ENCODE results near the gene MGAM2.

MGAM2 gene

DNA sequence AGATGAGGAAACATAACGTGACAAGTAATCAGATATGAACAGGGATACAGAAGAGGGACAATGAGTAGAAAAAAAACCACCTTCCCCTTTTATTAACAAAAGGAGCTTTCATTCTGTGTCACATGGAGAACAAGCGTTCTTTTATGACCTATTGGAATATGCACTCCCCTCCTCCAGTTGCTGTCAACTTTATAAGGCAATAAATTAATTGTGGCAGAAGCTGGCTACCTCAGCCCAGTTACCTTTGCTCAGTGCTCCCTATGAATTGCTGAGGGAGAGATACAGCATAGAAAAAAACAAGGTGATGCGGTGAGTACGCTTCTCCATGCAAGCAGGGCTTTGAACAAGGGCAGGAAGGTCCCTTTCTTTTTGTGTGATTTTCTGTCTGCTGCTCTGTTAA, at the start of gene MGAM2:
Gene MGAM2 (plus strand): TSS at position 220 of the 400 bp plus-strand sequence. CDS start 5,156 bp downstream, outside the sequence.
- H3K4me3 ChIP-seq (replicated peaks; ENCODE audit: low read depth, low read length), result no peak within 1 kb of the TSS
- DNase-seq (ENCODE audit: low read depth), result no peak
- TF ChIP-seq, protein P1, sequence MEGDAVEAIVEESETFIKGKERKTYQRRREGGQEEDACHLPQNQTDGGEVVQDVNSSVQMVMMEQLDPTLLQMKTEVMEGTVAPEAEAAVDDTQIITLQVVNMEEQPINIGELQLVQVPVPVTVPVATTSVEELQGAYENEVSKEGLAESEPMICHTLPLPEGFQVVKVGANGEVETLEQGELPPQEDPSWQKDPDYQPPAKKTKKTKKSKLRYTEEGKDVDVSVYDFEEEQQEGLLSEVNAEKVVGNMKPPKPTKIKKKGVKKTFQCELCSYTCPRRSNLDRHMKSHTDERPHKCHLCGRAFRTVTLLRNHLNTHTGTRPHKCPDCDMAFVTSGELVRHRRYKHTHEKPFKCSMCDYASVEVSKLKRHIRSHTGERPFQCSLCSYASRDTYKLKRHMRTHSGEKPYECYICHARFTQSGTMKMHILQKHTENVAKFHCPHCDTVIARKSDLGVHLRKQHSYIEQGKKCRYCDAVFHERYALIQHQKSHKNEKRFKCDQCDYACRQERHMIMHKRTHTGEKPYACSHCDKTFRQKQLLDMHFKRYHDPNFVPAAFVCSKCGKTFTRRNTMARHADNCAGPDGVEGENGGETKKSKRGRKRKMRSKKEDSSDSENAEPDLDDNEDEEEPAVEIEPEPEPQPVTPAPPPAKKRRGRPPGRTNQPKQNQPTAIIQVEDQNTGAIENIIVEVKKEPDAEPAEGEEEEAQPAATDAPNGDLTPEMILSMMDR (IDR thresholded peaks at IDR 0.05; ENCODE audit: low read length, missing control alignments), result no peak

DNA sequence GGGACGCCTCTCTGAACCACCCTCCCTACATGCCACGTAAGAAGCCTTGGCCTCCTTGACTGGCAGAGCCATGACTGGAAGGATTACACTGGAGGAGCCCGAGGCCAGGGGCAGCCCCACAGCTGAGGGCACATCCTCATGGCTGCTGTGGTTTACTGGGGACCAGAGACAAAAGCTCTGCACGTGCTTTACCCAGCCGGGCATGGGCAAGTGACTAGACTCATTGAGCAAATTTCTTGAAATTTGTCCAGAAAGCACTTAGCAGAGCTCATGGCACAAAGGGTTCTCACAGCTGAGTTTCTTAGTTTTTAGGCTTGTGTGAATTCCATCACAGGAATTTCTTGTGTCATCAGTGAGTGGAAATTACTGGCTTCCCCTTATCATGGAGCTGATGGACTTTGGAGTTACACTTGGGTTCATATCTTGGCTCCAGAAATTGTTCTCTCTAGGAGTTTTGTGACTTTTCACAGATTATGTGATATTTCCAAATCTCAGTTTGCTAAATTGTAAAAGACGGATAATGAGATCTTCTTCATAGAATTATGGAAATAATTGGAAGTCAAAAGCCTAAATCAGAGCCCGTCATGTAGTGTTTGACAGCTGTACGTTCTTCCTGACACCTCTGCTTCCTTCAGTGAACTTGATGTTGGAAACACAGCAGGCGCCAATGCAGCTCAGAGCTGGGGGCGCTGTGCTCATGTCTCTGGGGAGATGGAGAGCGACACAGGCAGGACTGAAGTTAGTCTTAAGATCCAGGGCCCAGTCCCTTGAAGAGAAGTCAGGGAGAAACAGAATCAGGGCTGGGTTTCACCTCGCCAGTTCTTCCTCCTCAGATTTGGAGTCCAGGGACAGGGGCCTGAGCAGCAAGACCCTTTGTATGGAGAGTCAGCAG, 47.7 kb upstream of the MGAM2 start:
- DNase-seq (ENCODE audit: low read depth), result no peak
- TF ChIP-seq, protein P1 (IDR thresholded peaks at IDR 0.05; ENCODE audit: low read length, missing control alignments), result no peak

DNA sequence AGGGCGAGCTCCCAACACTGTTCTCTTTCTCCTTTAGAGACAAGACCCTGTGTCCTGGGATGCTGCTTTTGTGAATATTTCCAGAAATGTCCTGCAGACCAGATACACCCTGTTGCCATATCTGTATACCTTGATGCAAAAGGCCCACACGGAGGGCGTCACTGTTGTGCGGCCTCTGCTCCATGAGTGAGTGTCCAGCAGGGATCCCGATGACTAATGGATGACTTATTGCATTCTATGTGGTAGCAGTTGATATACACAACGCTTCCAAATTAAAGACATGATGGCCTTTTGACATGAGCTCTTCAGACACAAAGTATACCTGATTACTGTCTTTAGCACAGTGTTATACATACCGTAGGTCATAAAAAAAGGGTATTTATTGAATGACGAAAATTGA, 45.0 kb upstream of the MGAM2 start:
- no peak for DNase-seq (ENCODE audit: low read depth)
- TF ChIP-seq, protein P1 (IDR thresholded peaks at IDR 0.05; ENCODE audit: low read length, missing control alignments), result no peak
- H3K4me3 ChIP-seq (replicated peaks; ENCODE audit: low read depth, low read length), result no peak overlapping the region

More for the DNA sequence above, 47.7 kb upstream of the MGAM2 start:
- no peak overlapping the region for H3K4me3 ChIP-seq (replicated peaks; ENCODE audit: low read depth, low read length)

DNA sequence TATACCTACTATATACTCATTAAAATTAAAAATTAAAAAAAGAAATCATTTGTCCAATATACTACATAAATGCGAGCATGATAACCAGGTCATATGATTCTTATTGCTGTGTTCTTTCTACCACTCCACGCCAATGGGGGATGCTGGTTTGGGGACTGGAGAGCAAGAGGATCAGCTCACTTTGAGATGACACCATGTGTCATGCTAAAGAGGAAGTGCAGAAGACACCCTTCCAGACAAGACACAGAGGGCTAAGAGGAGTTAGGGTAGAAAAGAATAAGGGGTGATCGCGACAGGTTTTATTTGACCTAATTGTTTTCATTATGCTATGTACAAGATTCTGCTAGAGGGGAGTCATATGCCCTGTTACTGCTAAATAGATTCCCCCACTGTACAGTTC, 33.8 kb upstream of the MGAM2 start:
- DNase-seq (ENCODE audit: low read depth), result no peak
- H3K4me3 ChIP-seq (replicated peaks; ENCODE audit: low read depth, low read length), result no peak overlapping the region
- TF ChIP-seq, protein P1 (IDR thresholded peaks at IDR 0.05; ENCODE audit: low read length, missing control alignments), result no peak

DNA sequence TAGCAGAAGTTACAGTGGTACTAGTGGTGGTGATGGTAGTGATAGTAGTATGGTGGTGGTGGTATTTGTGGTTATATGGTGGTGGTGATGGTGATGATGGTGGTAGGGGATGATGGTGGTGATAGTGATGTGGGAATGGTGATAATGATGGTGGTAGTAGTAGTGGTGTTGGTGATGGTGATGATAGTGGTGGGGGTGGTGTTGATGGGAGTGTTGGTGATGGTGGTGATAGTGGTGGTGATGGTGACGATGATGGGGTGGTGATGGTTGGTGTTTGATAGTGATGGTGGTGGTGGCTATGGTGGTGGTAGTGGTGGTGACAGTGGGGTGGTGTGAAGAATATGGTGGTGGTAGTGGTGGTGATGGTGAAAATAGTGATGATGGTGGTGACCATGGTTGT, 27.9 kb upstream of the MGAM2 start:
- TF ChIP-seq, protein P1 (IDR thresholded peaks at IDR 0.05; ENCODE audit: low read length, missing control alignments), result no peak
- DNase-seq (ENCODE audit: low read depth), result no peak
- no peak overlapping the region for H3K4me3 ChIP-seq (replicated peaks; ENCODE audit: low read depth, low read length)

DNA sequence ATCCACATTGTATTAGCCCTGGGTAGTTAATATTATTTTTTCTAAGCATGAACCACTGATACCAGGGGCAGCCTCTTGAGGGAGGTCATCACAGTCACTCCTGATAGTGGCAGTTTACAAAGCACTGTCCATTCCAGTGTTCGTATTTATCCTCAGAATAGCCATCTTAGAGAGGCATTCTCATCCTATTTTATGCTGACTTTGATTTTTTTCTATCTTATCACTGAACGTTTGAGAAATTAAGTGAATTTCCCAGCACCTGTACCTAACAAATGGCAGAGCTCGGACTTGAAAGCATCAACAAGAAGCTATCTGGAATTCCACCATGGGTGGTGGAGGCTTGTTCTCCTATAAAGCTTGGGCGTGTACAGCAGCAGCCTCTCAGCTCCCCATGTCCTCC, 26.1 kb upstream of the MGAM2 start:
- no peak overlapping the region for H3K4me3 ChIP-seq (replicated peaks; ENCODE audit: low read depth, low read length)
- TF ChIP-seq, protein P1 (IDR thresholded peaks at IDR 0.05; ENCODE audit: low read length, missing control alignments), result no peak
- DNase-seq (ENCODE audit: low read depth), result no peak
